Coronary artery (tissue), 2 donors: ENCODE measurements around the gene DOP1A.
A peak's percentile ranks its signal among the peaks of the same experiment; 100 is the strongest.

Experiments
- DNase-seq: peaks from one replicate; pipeline ENCODE4 v3.0.0-alpha.2; 2017; ENCODE audit warnings: low spot score
- H3K27ac ChIP-seq, 2 donors: fragments of 200-600 bp; sonication (generic); one replicate each; pipeline ENCODE4 v1.5.1; 2016 to 2019
- H3K4me3 ChIP-seq: fragments of 200-600 bp; sonication (generic); 2 replicates; pipeline ENCODE4 v1.5.1; 2016; ENCODE audit warnings: mild to moderate bottlenecking, moderate library complexity
- TF ChIP-seq, protein P1 (sequence below): fragments of 200-600 bp; sonication (generic); IDR thresholded peaks from one replicate; pipeline ENCODE4 v1.5.1; 2019; ENCODE audit warnings: antibody characterized with exemption

The DOP1A gene

DNA sequence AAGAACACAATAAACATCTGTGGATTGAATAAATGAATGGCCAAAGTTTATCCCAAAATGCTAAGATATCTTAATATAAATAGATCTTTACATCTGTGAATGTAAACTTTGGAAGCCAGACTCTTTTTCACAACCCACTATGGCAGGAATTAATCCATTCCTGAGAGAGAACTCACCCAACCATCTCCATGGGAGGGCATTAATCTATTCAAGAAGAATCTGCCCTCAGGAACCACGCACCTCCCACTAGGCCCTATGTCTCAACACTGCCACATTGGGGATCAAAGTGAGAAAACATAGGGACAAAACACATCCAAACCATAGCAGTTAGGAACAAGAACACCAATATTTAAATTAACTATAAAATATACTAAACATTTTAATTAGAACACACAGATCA lies 5.2 kb upstream of the DOP1A start:
- H3K4me3 ChIP-seq, result no peak overlapping the region
- H3K27ac ChIP-seq, result no peak overlapping the region
- TF ChIP-seq, protein P1, sequence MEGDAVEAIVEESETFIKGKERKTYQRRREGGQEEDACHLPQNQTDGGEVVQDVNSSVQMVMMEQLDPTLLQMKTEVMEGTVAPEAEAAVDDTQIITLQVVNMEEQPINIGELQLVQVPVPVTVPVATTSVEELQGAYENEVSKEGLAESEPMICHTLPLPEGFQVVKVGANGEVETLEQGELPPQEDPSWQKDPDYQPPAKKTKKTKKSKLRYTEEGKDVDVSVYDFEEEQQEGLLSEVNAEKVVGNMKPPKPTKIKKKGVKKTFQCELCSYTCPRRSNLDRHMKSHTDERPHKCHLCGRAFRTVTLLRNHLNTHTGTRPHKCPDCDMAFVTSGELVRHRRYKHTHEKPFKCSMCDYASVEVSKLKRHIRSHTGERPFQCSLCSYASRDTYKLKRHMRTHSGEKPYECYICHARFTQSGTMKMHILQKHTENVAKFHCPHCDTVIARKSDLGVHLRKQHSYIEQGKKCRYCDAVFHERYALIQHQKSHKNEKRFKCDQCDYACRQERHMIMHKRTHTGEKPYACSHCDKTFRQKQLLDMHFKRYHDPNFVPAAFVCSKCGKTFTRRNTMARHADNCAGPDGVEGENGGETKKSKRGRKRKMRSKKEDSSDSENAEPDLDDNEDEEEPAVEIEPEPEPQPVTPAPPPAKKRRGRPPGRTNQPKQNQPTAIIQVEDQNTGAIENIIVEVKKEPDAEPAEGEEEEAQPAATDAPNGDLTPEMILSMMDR, result no peak
- no peak for DNase-seq

DNA sequence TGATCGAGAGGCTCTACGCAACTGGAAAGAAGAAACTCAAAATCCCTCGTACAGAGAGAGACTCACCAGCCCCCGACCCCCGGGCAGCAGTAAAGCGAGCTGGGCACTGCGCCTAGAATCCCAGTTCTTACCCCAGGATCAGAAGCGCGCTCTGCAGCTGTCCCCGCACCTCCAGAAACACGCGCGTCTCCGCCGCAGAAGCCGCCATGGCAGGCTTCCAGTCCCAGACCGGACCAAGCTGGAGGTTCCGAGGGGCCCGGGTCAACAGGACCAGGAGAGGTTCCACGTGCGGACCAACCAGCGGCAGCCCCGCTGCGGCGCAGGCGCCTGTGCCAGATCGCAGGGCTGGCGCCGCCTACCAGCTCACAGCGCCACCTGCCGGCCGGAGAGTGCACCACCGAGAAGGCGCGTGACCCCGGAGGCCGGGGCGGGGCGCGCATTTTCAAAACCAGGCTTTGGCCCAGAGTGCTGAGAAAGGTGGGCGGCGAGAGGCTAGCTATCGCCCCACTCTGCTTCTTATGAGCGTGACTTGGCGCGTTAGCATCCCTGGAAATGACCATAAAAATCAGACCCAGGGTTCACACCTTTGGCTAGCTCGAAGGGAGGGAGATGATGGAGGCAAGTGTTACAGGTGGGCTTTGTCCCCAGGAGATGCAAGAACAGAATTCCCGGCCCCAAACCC lies 1.8 kb upstream of the DOP1A start, which contains the start of gene UBE3D:
UBE3D (minus strand) TSS at position 331 of the 682 bp plus-strand sequence; CDS start at position 208, 123 bp downstream.
- Histone ChIP-seq H3K27ac (peak within 1 kb of the TSS; percentile 32 to 41), H3K4me3 (peak within 1 kb of the TSS; percentile 87)
- TF ChIP-seq, protein P1, result peak; percentile 88
- DNase-seq, result peak; percentile 90

DNA sequence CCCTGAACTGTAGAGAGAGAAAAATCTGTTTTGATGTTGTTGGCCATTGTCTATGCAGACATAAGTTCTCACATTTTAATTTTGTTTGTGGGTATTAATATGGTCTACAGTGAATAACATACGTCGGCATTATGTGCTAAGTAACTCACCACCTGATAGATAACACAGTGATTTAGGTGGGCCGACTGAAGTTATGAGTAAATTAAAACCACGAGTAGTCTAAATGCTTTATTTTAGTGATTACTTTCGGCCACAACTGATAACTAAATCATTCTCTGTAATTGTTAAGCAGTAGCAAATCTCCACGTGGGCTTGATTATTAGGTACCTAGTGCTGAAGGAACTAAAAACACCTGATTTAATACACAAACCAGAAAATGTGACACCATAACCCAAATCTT lies 1.1 kb downstream of the DOP1A start:
- TF ChIP-seq, protein P1, result no peak
- Histone ChIP-seq H3K27ac (peak overlapping the region in 1 of 2 donors; percentile 78), H3K4me3 (peak overlapping the region; percentile 99)
- DNase-seq, result no peak

DNA sequence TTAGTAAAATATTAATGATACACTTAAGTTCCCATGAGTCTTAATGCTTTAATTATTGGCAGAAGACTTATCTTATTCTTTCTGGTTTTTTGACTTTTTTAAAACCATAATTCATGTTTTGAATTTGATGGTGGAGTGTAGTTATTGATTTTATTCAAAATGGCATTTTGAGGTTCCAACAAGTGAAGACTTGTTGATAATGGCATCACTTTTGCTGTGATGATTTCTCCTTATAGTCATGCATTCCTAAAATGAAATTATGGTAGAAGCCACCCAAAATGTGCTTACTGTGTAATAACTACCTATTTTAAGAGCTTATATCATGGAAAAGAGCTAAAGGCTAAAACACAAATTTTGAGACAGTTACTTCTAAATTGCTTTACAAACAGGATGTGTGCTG lies 2.2 kb downstream of the DOP1A start:
- TF ChIP-seq, protein P1, result no peak
- DNase-seq, result no peak
- no peak overlapping the region for H3K27ac ChIP-seq
- H3K4me3 ChIP-seq, result no peak overlapping the region

DNA sequence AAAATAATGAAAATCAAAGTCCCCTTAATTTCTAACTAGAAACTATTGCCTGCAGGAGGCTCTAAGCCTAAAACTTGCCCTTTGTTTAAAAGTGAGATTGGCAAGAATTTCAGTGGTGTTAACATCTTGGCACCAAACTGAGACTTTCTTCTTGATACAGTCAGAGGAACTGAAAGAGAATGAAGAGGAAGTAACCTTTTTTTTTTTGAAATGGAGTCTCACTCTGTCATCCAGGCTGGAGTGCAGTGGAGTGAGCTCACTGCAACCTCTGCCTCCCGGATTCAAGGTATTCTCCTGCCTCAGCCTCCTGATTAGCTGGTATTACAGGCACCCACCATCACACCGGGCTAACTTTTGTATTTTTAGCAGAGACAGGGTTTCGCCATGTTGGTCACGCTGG lies 3.6 kb downstream of the DOP1A start:
- TF ChIP-seq, protein P1, result no peak
- Histone ChIP-seq H3K4me3 (no peak overlapping the region), H3K27ac (no peak overlapping the region)
- no peak for DNase-seq

DNA sequence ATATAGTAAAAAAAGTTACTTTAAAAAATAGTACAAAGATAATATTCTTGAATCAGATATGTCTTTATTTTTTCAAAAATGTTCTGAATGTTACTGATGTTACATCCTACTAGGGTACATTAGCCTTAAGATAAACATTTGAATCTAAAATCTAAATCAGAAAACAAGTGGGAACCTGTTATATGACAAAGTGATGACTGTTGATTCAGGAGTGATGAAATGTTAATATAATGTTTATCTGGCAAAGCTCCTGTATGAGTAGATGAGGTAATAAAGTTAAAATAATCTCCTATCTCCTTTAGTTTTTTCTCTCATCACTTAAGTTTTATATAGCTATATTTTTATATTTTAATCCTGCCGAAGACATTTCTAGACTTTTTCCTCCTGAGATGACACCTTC lies 4.2 kb downstream of the DOP1A start:
- TF ChIP-seq, protein P1, result no peak
- DNase-seq, result no peak
- no peak overlapping the region for H3K27ac ChIP-seq
- no peak overlapping the region for H3K4me3 ChIP-seq

DNA sequence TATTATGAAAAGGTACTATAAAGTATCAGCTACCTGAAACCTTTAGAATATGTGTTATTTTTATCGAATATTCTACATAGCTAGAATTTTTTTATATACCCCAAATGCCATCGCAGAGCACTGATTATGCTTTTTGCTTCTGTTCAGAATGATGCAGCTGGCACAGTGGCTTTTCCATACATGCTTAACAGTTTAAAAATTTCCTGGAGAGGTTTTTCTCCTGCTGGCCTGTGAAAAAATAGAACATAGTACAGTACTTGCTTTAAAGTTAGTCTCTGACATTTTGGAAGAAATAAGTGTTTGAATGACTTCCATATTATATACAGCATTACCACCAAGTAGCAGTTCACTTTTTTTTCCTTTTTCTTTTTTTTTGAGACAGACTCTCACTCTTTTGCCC lies 5.3 kb downstream of the DOP1A start:
- TF ChIP-seq, protein P1, result no peak
- Histone ChIP-seq H3K27ac (no peak overlapping the region), H3K4me3 (no peak overlapping the region)
- DNase-seq, result no peak
